Keratinocyte (primary cell): ENCODE measurements around the gene MYRIP. TPM values are rescaled to one million over a fixed set of nuclear protein-coding genes. Genes with fewer than 3 reads are reported as not detected.

ENCODE experiments used
- DNase-seq: peaks from one replicate; pipeline ENCODE4 v3.0.0-alpha.2; 2011; ENCODE audit warnings: low read depth, missing footprints, low spot score
- FAIRE-seq: peaks from 2 replicates; lab custom pipeline; 2011; peaks lifted over from hg19 to GRCh38; lab: Jason Lieb, UNC
- H2AFZ ChIP-seq: 2 replicates; pipeline ENCODE4 v1.6.0; 2012; ENCODE audit warnings: low read length, control low read depth, inconsistent platforms; ENCODE audit not compliant: control insufficient read depth
- H3K27ac ChIP-seq: 2 replicates; pipeline ENCODE4 v1.5.1; 2011; ENCODE audit warnings: low read length; ENCODE audit not compliant: control insufficient read depth, insufficient read depth
- H3K27me3 ChIP-seq: 3 replicates; pipeline ENCODE4 v1.6.0; 2011; ENCODE audit warnings: low read length; ENCODE audit not compliant: control insufficient read depth, insufficient read depth; ENCODE audit errors: extremely low read depth
- H3K36me3 ChIP-seq, 2 experiments: 2 replicates in 1 of 2; 3 replicates in 1 of 2; pipeline ENCODE4 v1.5.1; 2011; ENCODE audit warnings: low read length in 2 of 2, mild to moderate bottlenecking in 1 of 2; ENCODE audit not compliant: control insufficient read depth in 2 of 2, insufficient read depth in 2 of 2; ENCODE audit errors: extremely low read depth in 1 of 2
- H3K4me1 ChIP-seq: 3 replicates; pipeline ENCODE4 v1.5.1; 2011; ENCODE audit warnings: low read length; ENCODE audit not compliant: control insufficient read depth, insufficient read depth; ENCODE audit errors: extremely low read depth
- H3K4me2 ChIP-seq: 3 replicates; pipeline ENCODE4 v1.6.0; 2011; ENCODE audit warnings: low read depth, low read length; ENCODE audit not compliant: control insufficient read depth, insufficient read depth; ENCODE audit errors: extremely low read depth
- H3K4me3 ChIP-seq, 3 experiments: fragments of 200-600 bp in 1 of 3; sonication (generic) in 1 of 3; 2 replicates in 2 of 3; 3 replicates in 1 of 3; pipeline ENCODE4 v1.5.1; 2011 to 2016; ENCODE audit warnings: low read length in 3 of 3, mild to moderate bottlenecking in 3 of 3, control low read depth in 2 of 3, inconsistent platforms in 1 of 3, low read depth in 1 of 3, mixed read lengths in 1 of 3, mixed run types in 1 of 3, moderate library complexity in 1 of 3; ENCODE audit not compliant: control insufficient read depth in 2 of 3, insufficient read depth in 2 of 3; ENCODE audit errors: extremely low read depth in 1 of 3
- H3K79me2 ChIP-seq: 2 replicates; pipeline ENCODE4 v1.6.0; 2012; ENCODE audit warnings: low read length; ENCODE audit not compliant: control insufficient read depth, insufficient read depth
- H3K9ac ChIP-seq: 3 replicates; pipeline ENCODE4 v1.6.0; 2011; ENCODE audit warnings: low read length; ENCODE audit not compliant: control insufficient read depth, insufficient read depth; ENCODE audit errors: extremely low read depth
- H3K9me1 ChIP-seq: 3 replicates; pipeline ENCODE4 v1.6.0; 2011; ENCODE audit warnings: low read length; ENCODE audit not compliant: control insufficient read depth, insufficient read depth; ENCODE audit errors: extremely low read depth
- H3K9me3 ChIP-seq: 2 replicates; pipeline ENCODE4 v1.5.1; 2012; ENCODE audit warnings: low read depth, low read length; ENCODE audit not compliant: control insufficient read depth
- H4K20me1 ChIP-seq: 3 replicates; pipeline ENCODE4 v1.6.0; 2011; ENCODE audit warnings: low read length; ENCODE audit not compliant: control insufficient read depth, insufficient read depth; ENCODE audit errors: extremely low read depth
- CTCF ChIP-seq, 3 experiments: IDR thresholded peaks in 1 of 3; conservative IDR thresholded peaks in 1 of 3; optimal IDR thresholded peaks in 1 of 3; 2 replicates in 2 of 3; 3 replicates in 1 of 3; pipeline versions ENCODE3 to v1.5.1; 2011; ENCODE audit warnings: low read length in 3 of 3, mild to moderate bottlenecking in 3 of 3, moderate library complexity in 2 of 3, control low read depth in 1 of 3, inconsistent platforms in 1 of 3; ENCODE audit not compliant: insufficient read depth in 2 of 3; ENCODE audit errors: extremely low read depth in 1 of 3
- EZH2 ChIP-seq: IDR thresholded peaks from one replicate; pipeline ENCODE4 v1.6.1; 2012; ENCODE audit warnings: inconsistent platforms, mild to moderate bottlenecking, low read length, moderate library complexity
- dilution Hi-C: fragments of 300-500 bp; cut with MboI; formaldehyde crosslinking; loops from one replicate; pipeline ENCODE4 v1.7.0; 2020; ENCODE audit warnings: low sequenced_read_pairs; ENCODE audit not compliant: extremely low pct_ligation_motif_present
- polyA plus RNA-seq, 5 experiments: library from polyadenylated mRNA; depleted of rRNA in 3 of 5; stranded (reverse) in 3 of 5; stranded (forward) in 1 of 5; unstranded in 1 of 5; fragments of >200 nt; gene quantifications; 1 replicate in 1 of 5; 2 replicates in 3 of 5; 3 replicates in 1 of 5; pipeline versions ENCODE4 v1.2.1 to v1.2.3, GENCODE V29; 2011 to 2012; ENCODE audit warnings: missing spikeins in 2 of 5, low read depth in 1 of 5, low replicate concordance in 1 of 5

MYRIP gene
- polyA plus RNA-seq, 1 donor (not counting 4 experiments of a cell fraction or from before 2014, with no cell fraction given) = 0.01 TPM

GRCh38 chr3:40201770-40202169, 392.4 kb downstream of the MYRIP start:
- H3K27me3 ChIP-seq = peaks cover 4% of the 10 kb centered on the region
- H3K9ac ChIP-seq = no peak overlapping the region
- H4K20me1 ChIP-seq = no peaks in the 10 kb centered on the region
- no peaks in the 10 kb centered on the region for H3K9me1 ChIP-seq
- H3K36me3 ChIP-seq = no peaks in the 10 kb centered on the region
- H3K9me3 ChIP-seq = no peaks in the 10 kb centered on the region
- FAIRE-seq (no peak), DNase-seq (no peak)
- H3K79me2 ChIP-seq = no peaks in the 10 kb centered on the region
- no peaks in the 10 kb centered on the region for H3K4me1 ChIP-seq
- H3K4me2 ChIP-seq = no peak overlapping the region
- no peak overlapping the region for H3K4me3 ChIP-seq
- dilution Hi-C loops = no loop called here
- H2AFZ ChIP-seq = no peak overlapping the region
- TF ChIP-seq EZH2 (no peak), CTCF (optimal IDR thresholded peaks at IDR 0.05 in 1 of 3, IDR thresholded peaks at IDR 0.05 in 1 of 3, conservative IDR thresholded peaks at IDR 0.05 in 1 of 3; ENCODE audit: extremely low read depth in 1 of 3, insufficient read depth in 2 of 3, low read length in 3 of 3) (no peak)
- H3K27ac ChIP-seq = no peak overlapping the region

GRCh38 chr3:40206522-40206921, 397.1 kb downstream of the MYRIP start:
- dilution Hi-C loops = no loop called here
- H4K20me1 ChIP-seq = no peaks in the 10 kb centered on the region
- H3K9me1 ChIP-seq = no peaks in the 10 kb centered on the region
- no peaks in the 10 kb centered on the region for H3K27me3 ChIP-seq
- no peak for TF ChIP-seq CTCF (optimal IDR thresholded peaks at IDR 0.05 in 1 of 3, IDR thresholded peaks at IDR 0.05 in 1 of 3, conservative IDR thresholded peaks at IDR 0.05 in 1 of 3; ENCODE audit: extremely low read depth in 1 of 3, insufficient read depth in 2 of 3, low read length in 3 of 3)
- no peak for TF ChIP-seq EZH2
- H3K79me2 ChIP-seq = no peaks in the 10 kb centered on the region
- no peak overlapping the region for H3K27ac ChIP-seq
- DNase-seq (no peak), FAIRE-seq (no peak)
- H3K4me3 ChIP-seq = no peak overlapping the region
- H2AFZ ChIP-seq = no peak overlapping the region
- H3K9me3 ChIP-seq = no peaks in the 10 kb centered on the region
- no peak overlapping the region for H3K9ac ChIP-seq
- no peaks in the 10 kb centered on the region for H3K36me3 ChIP-seq
- H3K4me2 ChIP-seq = no peak overlapping the region
- H3K4me1 ChIP-seq = no peaks in the 10 kb centered on the region
